ENCODE data around the gene VPS52.
"Not testable (repeated sequence)": the region's sequence is repeated elsewhere in the genome, so short reads cannot be mapped to it uniquely, and the experiment has no call there.

Gene VPS52

DNA sequence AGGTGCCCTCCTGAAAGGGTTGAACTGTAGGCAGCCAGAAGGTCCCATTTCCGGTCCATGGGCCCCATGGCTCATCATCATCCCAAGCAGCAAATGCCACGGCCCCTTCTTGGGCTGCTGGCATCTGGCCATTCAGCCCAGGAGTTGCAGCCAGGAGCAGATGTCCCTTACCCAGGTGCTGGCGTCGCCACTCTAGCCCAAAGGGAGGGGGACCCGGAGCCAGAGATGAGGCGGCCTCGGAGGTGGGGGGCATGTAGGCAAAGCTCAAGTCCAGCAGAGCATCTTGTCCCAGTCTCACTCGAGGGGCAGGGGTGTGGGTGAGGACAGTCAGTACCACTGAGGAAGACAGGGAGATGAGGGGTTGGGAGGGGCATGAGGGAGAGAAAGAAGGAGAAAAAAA lies 33.4 kb upstream of the VPS52 start:
- ATAC-seq: no peak
- no peak for DNase-seq

DNA sequence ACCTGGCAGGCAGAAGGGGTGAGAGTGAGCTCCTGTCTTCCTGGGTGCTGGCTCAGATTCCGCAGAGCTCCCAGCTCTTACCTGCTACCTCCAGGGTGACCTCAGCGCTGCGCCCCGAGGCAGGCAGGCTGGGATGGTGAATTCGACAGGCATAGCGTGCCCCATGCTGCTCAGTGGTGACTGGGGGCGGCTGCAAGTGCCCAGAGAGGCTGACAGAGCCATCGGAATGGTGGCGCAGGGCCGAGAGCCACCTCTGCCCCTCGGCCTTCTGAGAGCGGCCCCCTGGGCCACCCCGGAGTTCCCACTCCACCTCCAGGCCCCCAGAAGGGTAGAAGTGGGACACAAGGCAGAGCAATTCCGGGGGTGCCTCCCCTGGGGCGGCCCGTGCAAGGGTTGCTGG lies 32.5 kb upstream of the VPS52 start:
- ATAC-seq: no peak
- DNase-seq: no peak

DNA sequence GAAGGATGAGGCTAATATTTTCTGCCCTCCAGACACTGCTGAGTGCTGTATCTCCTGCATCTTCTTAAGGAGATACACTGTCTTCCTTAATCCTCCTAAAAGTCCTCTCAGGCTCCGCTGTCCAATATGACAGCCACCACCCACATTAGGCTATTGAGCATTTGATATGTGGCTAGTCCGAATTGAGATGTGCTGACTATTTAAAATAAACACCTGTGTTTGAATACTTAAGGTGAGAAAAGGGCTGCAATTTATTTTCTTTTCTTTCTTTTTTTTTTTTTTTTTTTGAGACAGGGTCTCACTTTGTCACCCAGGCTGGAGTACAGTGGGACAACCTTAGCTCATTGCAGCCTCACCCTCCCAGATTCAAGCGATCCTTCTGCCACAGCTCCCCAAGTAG lies 30.2 kb upstream of the VPS52 start:
- ATAC-seq: no peak
- DNase-seq: no peak

DNA sequence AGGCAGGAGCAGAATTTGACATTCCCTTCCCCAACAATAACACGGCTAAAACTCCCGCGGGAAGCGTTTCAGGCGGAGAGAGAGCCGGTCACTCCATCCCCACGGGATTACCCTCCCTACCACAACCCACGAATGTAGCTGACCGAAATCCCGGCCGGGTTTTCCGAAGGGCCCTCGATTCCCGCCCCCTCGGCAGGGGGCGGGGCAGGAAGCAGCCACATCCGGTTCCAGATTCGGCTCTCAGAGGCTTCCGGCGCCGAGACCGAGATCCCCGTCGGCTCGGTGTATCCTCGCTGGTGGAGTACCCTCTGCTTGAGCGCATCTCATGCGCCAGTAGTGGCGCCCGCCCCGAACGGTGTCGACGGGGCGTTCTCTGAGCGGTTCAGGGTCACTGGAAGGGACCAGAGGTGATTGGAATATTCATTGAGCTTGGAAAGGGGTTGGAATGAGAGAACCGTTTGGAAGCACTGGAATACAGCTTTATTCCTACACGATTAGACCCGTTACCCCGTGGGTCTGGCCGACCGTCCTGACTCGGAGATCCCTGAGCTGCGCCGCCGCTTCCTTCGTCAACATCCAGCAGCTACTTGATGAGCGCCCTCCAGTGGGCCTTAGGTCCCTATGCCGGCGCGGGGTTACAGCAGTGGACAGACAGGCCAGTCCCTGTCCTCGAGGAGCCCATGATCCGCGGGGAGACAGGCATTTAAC lies 27.7 kb upstream of the VPS52 start:
- peak; percentile 96 for DNase-seq
- ATAC-seq: peak; percentile 87

DNA sequence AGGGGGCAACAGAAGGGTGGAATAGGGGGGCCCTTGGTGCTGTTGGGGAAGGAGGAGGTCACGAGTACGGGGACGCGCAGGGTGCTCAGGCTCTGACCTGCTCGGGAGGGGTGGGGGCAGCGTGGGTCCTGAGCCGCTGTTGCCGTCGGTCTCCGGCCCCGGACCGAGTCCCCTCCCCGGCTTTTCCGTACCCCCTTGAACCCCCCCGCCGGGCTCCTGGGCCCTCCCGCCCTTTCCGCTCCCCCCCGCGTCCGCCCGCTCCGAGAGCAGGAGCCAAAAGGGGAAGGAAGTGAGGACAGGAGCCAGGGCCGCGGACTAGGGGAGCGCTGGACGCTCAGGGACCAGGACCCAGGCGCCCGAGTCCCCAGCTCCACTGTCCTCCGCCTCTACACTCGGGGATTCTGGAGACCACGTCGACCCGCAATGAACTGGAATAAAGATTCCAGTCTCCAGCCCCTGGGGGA lies 27.1 kb upstream of the VPS52 start, which contains the start of gene RGL2:
TSS of gene RGL2 (minus strand) at position 170 of the 464 bp plus-strand sequence. CDS start 332 bp downstream, outside the sequence.
- ATAC-seq (peak; percentile 12), DNase-seq (peak; percentile 74)

DNA sequence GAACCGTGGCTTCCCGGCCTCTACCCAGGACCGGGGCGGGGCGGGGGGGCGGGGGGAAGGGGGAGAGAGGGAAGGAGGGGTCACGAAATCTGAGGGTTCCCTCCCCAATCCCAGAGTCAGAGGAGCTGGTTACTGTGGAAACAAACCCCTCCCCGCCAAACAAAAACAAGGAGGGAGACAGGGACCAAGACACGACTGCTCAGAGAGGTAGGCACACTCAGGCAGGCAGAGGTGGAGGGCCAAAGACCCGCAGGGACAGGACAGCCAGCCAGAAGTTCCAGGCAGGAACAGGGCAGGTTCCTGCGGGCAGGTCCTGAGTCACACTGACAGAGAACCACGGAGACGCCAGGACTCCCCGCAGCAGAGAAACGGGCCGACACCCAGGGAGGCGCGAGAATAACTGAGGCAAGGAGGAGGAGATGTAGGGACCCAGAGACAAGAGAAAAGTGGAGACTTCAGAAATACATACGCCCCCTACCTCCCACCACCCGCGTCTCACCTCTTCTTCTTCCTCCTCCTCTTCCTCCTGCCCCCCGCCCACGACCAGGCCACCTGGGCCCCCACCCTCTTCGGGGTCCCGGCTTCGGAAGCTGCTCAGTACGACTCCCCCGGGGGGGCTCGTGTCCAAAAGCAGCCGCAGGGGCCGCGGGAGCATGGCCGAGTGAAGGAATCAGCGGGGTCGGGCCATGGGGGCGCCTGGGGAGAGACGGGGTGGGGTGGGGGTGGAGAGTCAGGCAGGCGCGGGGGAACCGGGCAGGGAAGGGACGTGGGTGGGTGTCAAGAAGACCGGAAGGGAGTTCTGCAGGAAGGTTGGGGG lies 26.5 kb upstream of the VPS52 start:
- peak; percentile 30 for ATAC-seq
- peak; percentile 69 for DNase-seq

DNA sequence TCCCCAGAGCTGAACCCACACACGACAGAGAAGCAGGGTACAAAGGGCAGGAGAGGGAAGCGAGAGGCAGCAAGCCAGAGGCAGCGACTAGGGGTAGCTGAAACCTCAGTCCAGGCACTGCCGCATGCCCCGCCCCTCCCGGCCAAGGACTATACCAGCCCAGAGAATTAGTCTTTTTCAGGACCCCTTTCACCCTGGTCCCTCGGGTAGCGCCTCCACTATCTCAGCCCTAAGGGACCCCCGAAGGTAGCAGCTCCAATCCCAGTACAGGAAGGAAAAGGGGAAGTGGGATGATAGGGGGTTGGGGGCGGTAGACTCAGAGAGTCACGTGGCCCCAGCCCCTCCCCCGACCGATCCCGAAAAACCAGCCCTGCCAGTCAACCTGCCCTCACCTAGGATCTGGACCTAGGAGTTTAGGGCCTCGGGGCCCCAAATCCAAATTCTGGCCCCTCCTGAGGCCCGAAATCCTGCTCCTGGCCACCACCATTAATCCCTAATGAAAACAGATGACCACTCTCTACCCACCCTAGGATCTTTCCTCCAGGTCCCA lies 25.8 kb upstream of the VPS52 start:
- DNase-seq (no peak), ATAC-seq (no peak)

DNA sequence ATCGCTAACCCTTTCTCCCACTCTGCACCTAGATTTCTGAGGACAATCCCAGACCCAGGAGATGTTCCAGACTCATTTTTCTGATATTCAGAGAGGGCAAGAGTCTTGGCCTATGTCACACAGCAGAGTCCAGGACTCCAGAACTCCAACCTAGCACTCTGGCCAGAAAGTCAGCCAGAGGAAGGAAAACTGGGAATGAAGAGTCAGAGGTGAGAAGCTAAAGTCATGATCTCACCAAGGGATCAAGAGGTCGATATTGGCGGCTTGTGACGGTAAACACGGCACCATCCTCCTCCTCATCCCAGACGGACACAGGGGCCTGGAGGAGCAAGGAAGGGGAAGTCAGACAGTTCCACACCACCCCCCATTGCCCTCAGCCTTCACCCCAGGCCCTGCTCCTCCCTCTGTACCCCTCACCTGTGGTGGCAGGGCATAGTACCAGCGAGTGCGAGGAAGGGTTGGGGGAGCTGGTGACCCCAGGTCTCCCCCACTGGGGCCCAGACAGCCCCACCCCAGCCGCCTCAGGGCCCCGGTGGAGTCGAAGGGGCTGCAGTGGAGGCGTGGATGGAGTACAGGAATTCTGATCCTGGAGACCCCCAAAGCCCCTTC lies 25.2 kb upstream of the VPS52 start:
- ATAC-seq: no peak
- no peak for DNase-seq

DNA sequence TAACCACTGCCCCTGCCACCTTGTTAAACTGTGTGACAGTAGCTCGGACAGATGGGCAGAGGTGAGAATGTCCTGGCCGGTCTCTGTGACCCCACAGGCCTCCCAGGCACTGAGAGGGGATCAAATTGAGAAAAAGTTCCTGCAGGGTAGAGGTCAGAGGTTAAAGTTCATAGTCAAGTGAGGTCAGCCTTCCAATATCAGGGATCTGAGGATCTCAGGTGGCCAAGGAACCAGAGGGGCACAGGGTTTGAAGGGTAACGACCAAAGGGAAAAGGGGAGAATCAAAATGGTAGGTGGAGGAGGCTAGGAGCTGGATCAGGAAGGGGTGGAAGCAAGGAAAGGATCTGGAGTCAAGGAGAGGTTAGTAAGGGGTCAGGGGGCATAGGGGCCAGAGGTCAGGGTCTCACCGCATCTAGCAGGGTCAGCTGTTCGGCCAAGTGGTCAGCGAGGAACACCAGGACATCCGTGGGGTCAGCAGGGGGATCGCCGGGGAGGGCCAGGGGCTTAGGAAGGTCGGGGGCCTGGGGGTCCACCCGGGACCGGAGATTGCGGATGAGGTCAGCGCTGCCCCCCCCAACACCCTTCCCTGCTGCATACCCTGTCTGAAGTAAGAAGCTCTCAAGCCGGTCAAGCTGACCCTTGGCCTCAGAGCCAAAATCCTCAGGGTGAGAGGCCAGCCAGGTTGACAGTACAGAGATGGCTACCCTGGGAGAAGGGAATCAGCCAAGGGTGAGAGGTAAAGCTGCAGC lies 24.1 kb upstream of the VPS52 start:
- ATAC-seq (no peak), DNase-seq (no peak)

DNA sequence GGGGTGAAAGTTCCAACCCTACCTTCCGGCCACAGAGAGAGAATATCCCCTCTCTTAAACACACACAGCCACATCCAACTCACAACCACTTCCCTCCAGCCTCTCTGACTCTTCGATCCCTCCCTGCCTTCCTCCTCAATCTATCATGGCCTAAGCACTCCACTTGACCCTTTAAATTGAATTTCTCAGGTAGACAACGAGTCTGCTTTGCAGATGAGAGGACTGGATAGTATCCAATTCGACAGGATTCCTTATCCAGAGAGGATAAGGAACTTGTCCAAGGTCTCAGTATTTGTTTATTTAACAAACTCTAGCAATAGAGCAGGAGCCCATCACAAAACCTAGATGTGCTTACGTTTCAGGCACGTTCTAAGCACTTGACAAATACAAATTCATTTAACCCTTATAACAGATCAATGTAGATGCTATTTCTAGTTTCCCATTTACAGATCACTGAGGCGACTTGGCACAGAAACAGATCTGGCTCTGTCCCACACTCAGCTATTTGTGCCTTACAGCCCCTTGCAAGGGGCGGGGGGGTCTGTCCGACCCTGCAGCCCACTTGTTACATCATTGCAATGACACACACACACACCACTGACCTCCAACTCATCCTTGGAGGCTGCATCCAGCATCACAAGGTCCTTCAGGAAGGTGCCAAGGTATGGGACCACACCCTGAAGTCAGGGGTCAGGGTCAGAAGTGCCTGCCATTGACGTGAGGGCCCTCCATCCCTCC lies 22.6 kb upstream of the VPS52 start:
- DNase-seq: no peak
- no peak for ATAC-seq

DNA sequence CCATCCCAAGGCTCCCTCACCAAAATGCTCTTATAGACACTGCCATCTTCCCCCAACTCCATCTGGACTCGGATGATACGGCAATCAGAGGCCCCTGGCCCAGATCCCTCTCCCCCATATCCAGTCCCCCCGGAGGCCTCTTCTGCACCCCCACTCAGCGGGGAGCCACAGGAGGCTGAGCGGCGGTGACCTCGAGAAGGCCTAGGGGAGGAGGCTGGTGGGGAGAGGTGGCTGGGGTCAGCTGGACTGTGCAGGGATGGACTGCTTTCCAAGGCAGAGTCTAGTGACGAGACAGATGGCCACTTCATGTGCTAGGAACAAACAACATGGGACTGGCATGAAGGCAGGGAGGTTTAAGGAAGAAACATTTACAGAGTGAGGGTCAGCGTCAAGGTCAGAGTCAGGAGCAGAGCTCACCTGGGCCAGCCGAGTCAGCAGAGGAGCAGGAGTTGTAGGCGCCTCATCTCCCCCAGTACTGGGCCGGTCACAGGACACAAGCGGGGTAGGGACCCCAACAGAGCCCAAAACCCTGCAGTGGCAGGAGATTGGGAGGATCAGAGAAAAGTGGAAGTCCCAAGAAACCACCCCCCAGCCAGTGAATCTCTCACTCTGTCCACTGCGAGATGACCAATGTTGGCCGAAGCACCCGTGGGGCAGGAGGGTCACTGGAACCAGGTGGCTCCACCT lies 21.5 kb upstream of the VPS52 start:
- DNase-seq (no peak), ATAC-seq (no peak)

DNA sequence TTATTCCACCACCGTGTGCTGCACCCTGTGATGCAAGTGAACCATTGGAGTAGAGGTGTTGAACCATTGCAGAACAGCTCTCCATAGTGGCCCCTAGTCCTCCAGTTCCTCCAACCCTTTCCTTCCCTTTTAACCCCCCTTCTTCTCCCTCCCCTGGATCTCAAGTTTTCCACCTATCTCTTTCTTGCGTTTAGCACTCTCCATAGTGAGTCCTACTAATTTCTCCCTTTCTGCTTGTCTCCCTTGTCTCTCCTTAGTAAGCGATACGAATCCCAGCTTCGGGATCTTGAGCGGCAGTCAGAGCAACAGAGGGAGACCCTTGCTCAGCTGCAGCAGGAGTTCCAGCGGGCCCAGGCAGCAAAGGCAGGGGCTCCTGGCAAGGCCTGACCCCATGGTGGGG lies 18.8 kb upstream of the VPS52 start:
- DNase-seq (no peak), ATAC-seq (no peak)

DNA sequence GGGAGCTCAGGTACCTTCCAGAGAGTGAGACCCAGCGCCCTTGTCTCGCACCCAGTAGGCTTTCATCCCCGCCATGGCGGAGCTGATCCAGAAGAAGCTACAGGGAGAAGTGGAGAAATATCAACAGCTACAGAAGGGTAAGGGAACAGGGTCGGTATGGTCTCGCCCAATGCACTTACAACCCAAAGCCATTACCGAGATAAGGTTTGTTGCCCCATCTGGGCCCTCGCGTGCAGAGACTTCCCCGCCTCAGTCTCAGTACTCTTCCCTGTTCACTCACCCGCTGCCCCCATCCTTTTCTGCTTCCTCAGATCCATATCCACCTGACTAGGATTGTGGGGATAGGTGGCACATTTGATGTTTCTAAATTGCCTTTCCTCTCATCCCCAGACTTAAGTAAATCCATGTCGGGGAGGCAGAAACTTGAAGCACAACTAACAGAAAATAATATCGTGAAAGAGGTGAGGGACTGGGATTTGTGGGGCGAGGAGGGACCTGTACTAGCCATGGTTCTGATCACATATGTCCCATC lies 18.2 kb upstream of the VPS52 start:
- DNase-seq (no peak), ATAC-seq (no peak)

DNA sequence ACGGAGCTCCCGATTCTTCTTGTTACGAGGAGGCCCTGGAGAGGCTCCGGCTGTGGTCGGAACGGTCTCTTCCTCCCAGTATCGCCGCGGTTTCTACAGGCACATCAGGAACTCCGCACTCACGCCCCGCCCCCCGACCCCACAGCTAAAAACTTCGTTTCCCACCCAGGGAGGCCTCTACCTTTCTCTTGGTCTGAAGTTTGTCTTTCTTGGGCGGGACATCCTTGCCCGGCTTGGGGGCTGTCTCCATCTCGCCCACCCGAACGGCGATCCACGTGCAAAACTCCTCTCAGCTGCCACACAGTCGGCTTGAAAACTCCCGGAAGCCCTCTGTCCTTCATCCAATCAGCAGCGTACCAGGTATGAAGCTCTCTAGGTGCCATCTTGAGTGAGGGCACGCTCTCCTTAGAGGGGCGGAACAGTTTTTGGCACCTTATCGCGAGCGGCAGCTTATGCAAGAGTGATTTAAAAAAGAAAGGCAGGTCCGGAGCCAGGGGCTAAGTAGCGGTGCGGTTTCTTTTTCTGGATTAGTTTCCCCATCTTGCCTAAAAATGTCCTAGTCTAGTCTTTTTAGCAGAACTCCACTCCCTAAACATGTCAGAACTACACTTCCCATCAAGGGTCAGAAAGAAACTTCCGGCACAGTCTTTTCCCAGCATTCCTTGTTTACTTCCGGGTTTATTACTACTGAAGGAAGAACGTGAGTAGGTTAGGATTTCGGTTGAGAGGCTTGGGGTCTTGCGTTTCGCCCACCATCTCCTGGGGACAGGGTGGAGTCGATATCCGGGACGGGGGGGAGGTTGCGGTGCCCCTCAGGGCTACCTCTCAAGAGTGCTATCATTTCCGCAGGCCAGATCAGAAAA lies 17.5 kb upstream of the VPS52 start, which contains the start of the genes PFDN6 and WDR46:
TSS of gene PFDN6 (plus strand) at position 681 of the 863 bp plus-strand sequence. CDS start 256 bp downstream, outside the sequence.
TSS of gene WDR46 (minus strand) at position 319 of the 863 bp plus-strand sequence. CDS start at position 250, 69 bp downstream.
- peak; percentile 78 for DNase-seq
- peak; percentile 96 for ATAC-seq

DNA sequence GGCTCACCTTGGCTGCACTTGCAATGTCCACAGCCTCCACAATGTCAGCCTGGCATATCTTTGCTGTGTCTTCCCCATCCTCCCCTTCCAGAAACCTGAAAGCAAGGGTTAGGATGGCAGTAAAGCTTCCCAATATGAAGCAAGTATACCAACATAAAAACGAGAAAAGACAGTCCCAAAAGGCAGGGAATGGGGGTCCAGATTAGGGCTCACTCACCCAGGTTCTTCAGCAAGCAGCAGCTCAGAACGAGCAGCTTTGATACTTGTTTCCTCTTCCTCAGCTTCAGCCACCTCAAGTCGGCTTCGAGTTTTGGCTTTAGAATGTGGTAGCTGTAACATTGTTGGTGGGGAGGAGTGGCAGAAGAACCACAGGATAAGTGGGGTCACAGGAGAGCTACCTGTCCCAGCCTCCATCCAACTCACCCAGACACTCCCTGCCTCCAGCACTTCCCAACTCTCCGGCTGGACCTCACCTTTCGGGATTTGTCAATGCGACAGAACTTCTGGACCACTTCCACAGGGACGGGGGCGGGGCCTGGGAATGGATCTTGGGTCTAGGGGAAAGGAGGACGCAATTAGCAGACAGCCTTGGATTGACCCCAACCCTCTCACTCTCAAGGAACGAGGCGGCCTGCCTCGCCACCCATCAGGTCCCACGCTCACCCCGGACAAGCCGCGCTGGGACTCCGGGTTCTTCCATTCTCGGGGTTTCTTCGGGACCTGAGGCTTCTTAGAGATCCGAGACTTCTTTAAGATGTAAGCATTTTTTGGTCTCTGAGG lies 16.7 kb upstream of the VPS52 start:
- ATAC-seq (no peak), DNase-seq (no peak)

DNA sequence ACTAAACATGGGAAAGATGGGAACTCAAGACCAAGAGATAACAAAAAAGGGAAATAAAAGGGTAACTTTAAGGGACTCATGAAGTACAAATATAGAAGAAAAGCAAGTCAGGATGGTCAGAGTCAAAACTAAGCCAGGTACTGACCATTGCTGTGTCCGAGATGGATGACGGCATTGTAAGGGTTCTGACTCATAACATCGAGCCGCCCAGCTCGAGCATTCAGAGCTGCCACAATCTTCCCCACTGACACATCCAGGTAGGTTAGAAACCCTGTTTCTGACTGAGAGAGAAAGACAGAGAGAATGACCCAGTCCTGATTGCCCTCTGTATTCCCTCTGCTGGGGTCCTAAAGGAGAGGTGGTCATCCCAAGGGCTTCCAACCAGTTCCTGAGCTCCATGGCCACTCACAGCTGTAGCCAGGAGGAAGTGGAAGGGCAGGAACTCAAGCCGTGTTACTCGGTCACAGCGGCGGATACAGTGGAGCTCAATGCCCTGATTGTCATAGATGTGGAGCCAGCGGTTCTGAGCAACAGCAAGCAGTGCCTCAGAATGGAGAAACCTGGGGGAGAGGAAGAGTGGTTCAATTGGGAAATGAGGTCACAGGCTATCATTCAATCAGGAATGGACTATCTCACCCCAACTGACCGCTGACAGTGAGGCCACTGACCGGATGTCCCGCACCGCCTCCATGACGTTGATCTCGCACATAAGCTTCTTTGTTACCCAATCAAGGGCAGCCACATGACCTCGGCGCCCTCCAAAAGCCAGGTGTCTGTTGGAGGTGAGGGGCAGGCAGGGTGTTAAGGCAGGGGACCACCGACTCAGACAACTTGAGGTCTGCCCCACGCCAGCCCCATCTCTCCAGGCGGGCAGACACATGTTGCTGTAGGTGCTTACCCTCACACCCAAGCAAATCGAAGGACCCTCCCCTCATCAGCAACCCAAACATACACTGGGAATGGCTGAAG lies 15.6 kb upstream of the VPS52 start:
- DNase-seq: no peak
- ATAC-seq: no peak

DNA sequence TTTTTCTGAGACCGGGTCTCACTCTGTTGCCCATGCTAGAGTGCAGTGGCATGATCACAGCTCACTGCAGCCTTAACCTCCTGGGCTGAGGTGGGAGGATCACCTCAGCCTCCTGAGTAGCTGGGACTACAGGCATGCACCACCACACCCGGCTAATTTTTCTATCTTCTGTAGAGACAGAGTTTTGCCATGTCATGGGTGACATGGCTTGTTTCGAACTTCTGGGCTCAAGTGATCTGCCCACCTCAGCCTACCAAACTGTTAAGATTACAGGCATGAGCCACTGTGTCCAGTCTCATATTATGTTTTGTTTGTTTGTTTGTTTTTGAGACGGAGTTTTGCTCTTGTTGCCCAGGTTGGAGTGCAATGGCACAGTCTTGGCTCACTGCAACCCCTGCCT lies 13.5 kb upstream of the VPS52 start:
- not testable (repeated sequence) for ATAC-seq, DNase-seq

All from stimulated activated naive CD8-positive, alpha-beta T cell treated with anti-CD3 and anti-CD28 coated beads, Interleukin-15, Interleukin-2, amounts not matched to agents 100 U/mL and 50 U/mL, for 24 hours (primary cell).